DND-41 (cell line): ENCODE results near the gene CD19.

Source experiments
- CTCF ChIP-seq: IDR thresholded peaks from 2 replicates; pipeline ENCODE4 v1.5.1; 2012; ENCODE audit warnings: borderline replicate concordance, low read length, moderate library complexity, mild to moderate bottlenecking; ENCODE audit not compliant: poor library complexity, severe bottlenecking; ENCODE audit errors: extremely low read depth
- EZH2 ChIP-seq: IDR thresholded peaks from 3 replicates; pipeline ENCODE4 v1.6.1; 2012; ENCODE audit warnings: borderline replicate concordance, low read depth, mild to moderate bottlenecking, moderate library complexity, low read length, inconsistent platforms; ENCODE audit not compliant: severe bottlenecking

- TF ChIP-seq CTCF: peak; percentile 55
- no peak for TF ChIP-seq EZH2
Observed at GRCh38 chr16:28977703-28978662, 46.2 kb downstream of the CD19 start.
